ENCODE results near the gene GLI3.

GLI3 gene

GRCh38 chr7:42022056-42022455 lies 215.0 kb downstream of the GLI3 start:
- no peak for DNase-seq

DNA sequence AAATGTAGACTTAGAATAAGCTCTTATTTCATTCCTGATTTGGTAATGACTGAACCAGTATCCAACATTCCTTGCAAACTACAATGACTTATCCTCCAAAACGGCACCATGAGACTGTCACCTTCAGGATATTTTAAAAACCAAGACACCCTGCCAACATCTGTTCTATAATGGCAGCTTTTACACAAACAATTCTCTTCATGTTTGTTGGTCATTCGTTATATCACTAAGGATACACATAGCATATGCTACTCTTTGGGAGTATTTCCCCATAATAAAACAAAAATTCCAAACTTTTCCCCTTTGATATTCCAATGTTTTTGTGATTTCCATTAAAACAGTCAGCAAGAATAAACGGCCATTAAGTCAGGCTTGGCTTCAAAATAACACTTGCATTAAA lies 215.4 kb downstream of the GLI3 start:
- DNase-seq: no peak

DNA sequence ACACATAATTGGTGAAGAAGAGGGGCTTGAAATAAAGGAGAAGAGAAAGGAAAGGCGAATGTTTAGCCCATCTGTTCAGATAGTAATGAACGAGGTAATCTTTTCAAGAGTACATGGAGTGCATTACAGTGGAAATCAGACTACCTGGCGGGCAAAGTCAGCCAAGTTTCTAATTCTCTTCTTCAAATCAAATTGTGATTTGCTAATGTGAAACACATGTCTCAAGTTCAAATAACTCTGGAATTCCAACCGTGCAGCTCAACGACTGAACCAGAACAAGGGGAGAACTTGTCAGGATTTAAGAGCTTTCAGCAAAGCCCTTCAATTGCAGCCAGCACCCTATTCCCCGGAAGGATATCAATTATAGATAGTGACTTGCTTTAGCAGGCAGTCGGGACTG lies 216.9 kb downstream of the GLI3 start:
- no peak for DNase-seq

DNA sequence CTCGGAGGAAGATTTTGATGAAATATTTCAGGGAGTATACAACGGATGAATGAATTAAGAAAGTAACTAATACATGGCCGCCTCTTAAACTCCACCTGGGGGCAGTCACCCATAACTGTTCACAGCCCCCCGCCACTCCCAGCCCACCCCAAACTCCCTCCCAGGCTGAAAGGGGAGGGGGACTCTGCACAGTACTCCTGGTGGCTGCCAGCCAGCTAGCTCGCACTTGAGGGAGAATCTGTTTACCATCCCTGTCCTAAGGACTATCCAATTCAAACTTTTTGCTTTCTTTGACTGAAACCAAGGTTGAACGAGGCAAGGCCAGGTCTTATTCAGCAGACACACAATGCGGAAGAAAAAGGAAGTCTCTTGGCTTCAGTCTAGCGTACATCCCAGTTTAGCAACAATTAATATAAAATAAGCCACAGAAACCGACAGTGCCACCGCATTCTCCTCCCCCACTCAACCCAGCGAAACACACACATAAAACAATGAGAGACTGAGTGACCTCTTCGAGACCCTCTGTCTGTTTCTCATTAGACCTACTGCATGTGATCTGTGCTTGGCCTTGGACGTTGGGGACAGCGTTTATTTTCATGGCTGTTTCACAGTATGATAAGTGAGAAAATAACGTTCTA lies 219.5 kb downstream of the GLI3 start:
- DNase-seq: no peak

GRCh38 chr7:42016517-42016916 lies 220.5 kb downstream of the GLI3 start:
- DNase-seq: no peak

- no peak for DNase-seq
Measured at GRCh38 chr7:42014625-42015618, 222.1 kb downstream of the GLI3 start.

GRCh38 chr7:42012786-42013360 lies 224.1 kb downstream of the GLI3 start:
- DNase-seq: no peak

- no peak for DNase-seq
Measured at GRCh38 chr7:42012313-42012712, 224.7 kb downstream of the GLI3 start.

DNA sequence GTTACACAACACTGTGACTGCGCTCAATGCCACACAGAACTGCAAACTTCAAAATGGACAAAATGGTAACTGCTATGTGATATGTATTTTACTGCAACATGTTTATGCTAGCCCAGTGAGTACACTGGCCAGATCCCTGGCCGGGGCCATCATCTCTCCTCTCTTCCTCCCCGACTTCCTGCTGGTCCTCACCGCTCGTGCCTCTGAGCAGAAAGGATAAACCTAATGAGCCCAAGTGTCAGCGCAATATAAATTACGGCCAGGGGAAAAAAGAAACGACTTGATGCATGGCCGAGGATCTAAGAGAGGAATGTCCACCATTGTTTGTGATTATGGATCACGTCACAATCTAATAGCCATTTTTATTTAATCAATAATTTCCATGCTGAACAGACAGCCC lies 225.2 kb downstream of the GLI3 start:
- DNase-seq: no peak

- no peak for DNase-seq
Measured at GRCh38 chr7:42010751-42011150, 226.3 kb downstream of the GLI3 start.

DNA sequence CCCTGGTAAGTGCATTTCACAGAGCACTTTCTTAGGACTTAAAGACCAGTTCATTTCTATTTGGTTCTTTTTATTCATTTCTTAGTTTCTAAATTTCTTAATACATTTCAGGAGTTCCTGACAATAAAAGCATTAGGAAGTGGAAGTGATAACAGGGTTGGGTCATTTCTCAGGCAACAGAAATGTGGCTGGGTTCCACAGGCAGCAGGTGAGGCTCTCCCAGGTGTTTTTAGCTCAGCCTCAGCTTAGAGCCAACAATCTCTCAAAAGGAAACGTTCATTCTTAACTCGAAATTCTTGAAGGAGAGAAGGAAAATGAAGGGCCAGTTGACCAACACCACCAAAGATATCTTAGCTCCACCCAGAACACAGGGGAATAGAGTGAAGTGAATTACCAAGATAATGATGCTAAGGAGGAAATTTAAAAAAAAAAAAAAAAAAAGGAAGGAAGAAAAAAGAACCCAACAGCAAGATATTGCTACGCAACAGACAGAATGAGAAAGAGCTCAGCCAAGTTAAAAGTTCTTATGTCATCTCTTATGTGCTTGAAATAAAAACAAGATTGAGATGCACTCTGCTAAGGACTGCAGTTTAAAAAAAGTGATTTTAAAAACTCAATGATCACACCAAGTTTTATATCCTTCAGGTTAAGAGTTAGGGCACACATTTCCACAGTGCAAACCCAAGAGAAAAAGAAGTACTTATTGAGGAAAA lies 230.1 kb downstream of the GLI3 start:
- no peak for DNase-seq

- no peak for DNase-seq
Measured at GRCh38 chr7:42002654-42003053, 234.4 kb downstream of the GLI3 start.

GRCh38 chr7:41999736-42000283 lies 237.2 kb downstream of the GLI3 start:
- DNase-seq: no peak

GRCh38 chr7:41998041-41998440 lies 239.0 kb downstream of the GLI3 start:
- no peak for DNase-seq

GRCh38 chr7:41997151-41997550 lies 239.9 kb downstream of the GLI3 start:
- no peak for DNase-seq

- DNase-seq: no peak
Measured at GRCh38 chr7:41996381-41997035, 240.5 kb downstream of the GLI3 start.

DNA sequence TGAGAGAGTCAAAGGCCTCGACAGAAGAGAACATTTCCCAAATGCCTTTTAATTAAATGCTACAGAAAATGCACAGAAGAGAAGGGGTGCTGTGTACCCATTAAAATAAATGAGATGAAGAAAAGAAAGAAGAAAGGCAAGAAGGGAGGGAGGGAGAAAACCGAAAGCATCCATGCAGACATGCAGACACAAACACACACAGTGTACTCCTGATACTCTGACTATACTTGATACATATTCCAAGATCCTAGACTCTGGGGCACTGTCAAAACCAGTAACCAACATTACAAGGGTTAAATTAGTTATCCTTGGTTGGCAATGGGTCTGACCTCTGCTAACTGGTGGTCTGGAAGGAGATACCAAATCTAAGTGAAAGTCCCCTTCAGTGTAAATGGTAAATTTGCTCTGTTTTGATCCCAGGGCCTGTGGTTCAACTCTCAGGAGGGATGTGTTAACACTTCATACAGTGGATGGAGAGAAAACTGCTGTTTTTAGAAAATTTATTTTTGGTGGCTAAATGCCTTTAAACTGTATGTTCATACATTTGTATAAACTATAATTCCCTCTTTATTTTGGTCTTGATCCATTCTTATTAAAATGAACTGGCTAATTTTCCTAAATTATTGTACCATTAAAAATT lies 241.3 kb downstream of the GLI3 start:
- no peak for DNase-seq

- no peak for DNase-seq
Measured at GRCh38 chr7:41994746-41995110, 242.3 kb downstream of the GLI3 start.

GRCh38 chr7:41994036-41994745 lies 242.8 kb downstream of the GLI3 start:
- DNase-seq: no peak

GRCh38 chr7:41992881-41993867 lies 243.8 kb downstream of the GLI3 start:
- DNase-seq: no peak
